Mesangial cell (primary cell): Measurements from ENCODE around the gene LRRTM1. TPM values are rescaled to one million over a fixed set of nuclear protein-coding genes. Genes with fewer than 3 reads are reported as not detected.

Experiments used
- total RNA-seq: library from RNA; depleted of rRNA; stranded (reverse); fragments of >200 nt; gene quantifications from 2 replicates; pipeline ENCODE4 v1.2.3, GENCODE V29; 2015

The LRRTM1 gene, protein sequence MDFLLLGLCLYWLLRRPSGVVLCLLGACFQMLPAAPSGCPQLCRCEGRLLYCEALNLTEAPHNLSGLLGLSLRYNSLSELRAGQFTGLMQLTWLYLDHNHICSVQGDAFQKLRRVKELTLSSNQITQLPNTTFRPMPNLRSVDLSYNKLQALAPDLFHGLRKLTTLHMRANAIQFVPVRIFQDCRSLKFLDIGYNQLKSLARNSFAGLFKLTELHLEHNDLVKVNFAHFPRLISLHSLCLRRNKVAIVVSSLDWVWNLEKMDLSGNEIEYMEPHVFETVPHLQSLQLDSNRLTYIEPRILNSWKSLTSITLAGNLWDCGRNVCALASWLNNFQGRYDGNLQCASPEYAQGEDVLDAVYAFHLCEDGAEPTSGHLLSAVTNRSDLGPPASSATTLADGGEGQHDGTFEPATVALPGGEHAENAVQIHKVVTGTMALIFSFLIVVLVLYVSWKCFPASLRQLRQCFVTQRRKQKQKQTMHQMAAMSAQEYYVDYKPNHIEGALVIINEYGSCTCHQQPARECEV
- 0.13 TPM in 1 of 2 replicates, not detected in the other for total RNA-seq

DNA sequence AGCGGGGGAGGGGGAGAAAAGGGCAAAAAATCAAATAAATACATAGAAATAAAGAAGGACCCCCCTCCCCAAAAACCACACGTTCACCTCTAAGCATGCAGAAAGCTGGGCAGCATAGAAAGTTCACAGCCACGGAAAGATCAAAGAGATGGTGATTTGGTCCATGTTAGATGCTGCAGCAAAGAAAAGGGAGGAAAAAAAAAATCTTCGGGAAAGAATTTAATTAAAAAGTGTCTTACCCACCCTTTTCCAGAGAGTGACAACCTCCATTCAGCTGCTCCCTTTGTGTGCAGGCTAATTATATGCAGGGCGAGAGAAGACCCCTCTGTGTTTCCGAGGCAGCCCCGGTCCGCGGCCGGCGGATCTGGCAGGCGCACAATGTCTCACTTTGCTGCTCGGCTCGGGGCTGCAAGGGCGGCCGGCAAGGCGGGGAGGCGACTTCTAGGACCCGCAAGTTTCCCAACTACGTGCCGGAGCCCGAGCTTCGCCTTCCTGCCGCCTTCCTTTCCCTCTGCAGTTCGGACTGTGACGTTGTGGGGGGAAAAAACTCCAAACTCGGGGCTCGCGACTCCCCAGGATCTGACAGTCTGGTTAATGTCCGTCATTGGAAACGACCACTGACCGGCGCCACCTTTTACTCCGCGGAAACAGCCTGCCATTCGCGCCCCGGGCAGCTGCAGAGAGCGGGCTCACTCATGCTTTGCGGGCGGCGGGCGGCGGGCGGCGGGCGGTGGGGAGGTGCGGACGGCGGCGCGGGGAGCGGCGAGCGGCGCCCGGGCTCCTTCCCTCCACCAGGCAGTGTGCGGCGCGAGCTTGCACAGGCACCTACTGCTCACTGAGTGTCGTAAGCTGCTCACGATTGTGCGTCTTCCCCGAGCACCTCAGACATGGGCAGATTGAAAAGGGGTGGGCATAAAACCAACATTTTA is at the start of gene LRRTM1:
TSS of gene LRRTM1 (minus strand) at position 844 of the 929 bp plus-strand sequence. CDS start 933 bp downstream, outside the sequence.

